ENCODE data around the gene GPHN.
"Not testable (repeated sequence)": the region's sequence is repeated elsewhere in the genome, so short reads cannot be mapped to it uniquely, and the experiment has no call there.

GPHN gene

DNA sequence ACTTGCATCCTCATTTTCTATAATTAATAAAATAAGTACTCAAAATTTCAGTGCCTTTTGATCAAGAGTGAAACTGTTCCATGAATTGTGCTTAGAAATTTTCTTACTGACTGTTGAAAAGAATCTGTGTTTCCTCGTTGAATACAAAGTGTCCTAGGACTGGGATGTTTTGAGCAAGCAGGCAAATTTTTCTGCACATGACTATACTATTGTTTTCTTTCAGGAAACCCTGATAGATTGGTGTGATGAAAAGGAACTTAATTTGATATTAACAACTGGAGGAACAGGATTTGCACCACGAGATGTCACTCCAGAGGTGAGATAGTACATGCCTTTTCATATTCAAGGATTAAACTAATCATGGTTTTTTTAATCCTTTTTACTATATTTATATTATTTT is 316.3 kb downstream of the GPHN start:
- TF ChIP-seq, protein P1, sequence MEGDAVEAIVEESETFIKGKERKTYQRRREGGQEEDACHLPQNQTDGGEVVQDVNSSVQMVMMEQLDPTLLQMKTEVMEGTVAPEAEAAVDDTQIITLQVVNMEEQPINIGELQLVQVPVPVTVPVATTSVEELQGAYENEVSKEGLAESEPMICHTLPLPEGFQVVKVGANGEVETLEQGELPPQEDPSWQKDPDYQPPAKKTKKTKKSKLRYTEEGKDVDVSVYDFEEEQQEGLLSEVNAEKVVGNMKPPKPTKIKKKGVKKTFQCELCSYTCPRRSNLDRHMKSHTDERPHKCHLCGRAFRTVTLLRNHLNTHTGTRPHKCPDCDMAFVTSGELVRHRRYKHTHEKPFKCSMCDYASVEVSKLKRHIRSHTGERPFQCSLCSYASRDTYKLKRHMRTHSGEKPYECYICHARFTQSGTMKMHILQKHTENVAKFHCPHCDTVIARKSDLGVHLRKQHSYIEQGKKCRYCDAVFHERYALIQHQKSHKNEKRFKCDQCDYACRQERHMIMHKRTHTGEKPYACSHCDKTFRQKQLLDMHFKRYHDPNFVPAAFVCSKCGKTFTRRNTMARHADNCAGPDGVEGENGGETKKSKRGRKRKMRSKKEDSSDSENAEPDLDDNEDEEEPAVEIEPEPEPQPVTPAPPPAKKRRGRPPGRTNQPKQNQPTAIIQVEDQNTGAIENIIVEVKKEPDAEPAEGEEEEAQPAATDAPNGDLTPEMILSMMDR (IDR thresholded peaks at IDR 0.05), result no peak
- Histone ChIP-seq H3K4me1 (no peaks in the 10 kb centered on the region), H3K27me3 (ENCODE audit: control insufficient read depth, insufficient read depth, low read length) (no peaks in the 10 kb centered on the region), H3K9ac (no peak overlapping the region), H2AFZ (no peak overlapping the region), H3K9me3 (ENCODE audit: control insufficient read depth, low read length) (no peaks in the 10 kb centered on the region), H3K4me3 (ENCODE audit: low read depth, low read length) (no peak overlapping the region), H3K79me2 (no peaks in the 10 kb centered on the region), H3K4me2 (ENCODE audit: low read length) (no peak overlapping the region), H3K27ac (no peak overlapping the region), H3K36me3 (ENCODE audit: control insufficient read depth, insufficient read depth, low read length) (no peaks in the 10 kb centered on the region)

DNA sequence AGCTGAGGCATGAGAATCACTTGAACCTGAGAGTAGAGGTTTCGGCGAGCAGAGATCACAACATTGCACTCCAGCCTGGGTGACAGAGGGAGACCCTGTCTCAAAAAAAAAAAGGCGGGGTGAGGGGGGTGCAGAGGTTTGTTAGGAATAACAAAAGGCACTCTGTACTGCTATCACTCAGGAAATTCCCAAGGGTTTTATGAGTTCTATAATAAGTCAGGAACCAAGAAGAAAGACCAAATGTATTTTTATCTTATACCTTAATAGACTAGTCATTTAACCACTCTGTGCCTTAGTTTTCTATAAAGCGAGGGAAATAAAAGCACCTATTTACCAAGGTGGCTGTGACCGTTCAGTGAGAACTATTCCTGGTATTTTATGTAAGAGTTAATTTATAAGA is 319.2 kb downstream of the GPHN start:
- Histone ChIP-seq H3K27me3 (ENCODE audit: control insufficient read depth, insufficient read depth, low read length) (no peaks in the 10 kb centered on the region), H3K79me2 (no peaks in the 10 kb centered on the region), H3K27ac (no peak overlapping the region), H3K4me1 (no peaks in the 10 kb centered on the region), H3K4me2 (ENCODE audit: low read length) (no peak overlapping the region), H3K9me3 (ENCODE audit: control insufficient read depth, low read length) (no peaks in the 10 kb centered on the region), H2AFZ (no peak overlapping the region), H3K9ac (no peak overlapping the region), H3K4me3 (ENCODE audit: low read depth, low read length) (no peak overlapping the region), H3K36me3 (ENCODE audit: control insufficient read depth, insufficient read depth, low read length) (no peaks in the 10 kb centered on the region)
- TF ChIP-seq, protein P1 (IDR thresholded peaks at IDR 0.05), result no peak

DNA sequence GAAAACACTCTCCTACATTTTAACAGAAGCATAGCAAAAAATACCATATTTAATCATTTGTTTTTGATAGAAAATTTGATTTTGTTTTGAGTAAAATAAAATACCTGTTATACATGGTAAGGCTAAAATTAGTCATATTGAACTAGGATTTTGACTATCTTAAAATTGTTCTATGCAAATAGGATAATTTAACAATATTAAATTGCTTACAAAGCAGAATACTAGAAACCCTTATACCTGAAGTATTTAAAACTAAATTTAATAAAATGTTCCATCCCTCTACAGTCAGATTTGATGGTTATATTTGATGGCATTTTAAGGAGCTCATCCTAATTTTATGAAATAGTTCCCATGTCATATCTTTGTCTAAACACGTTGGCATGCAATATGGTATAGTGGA is 323.2 kb downstream of the GPHN start:
- Histone ChIP-seq H3K4me2 (ENCODE audit: low read length) (no peak overlapping the region), H3K4me3 (ENCODE audit: low read depth, low read length) (no peak overlapping the region), H3K4me1 (no peaks in the 10 kb centered on the region), H3K27ac (no peak overlapping the region), H2AFZ (no peak overlapping the region), H3K79me2 (no peaks in the 10 kb centered on the region), H3K9ac (no peak overlapping the region), H3K9me3 (ENCODE audit: control insufficient read depth, low read length) (no peaks in the 10 kb centered on the region), H3K27me3 (ENCODE audit: control insufficient read depth, insufficient read depth, low read length) (no peaks in the 10 kb centered on the region), H3K36me3 (ENCODE audit: control insufficient read depth, insufficient read depth, low read length) (no peaks in the 10 kb centered on the region)
- TF ChIP-seq, protein P1 (IDR thresholded peaks at IDR 0.05), result no peak

DNA sequence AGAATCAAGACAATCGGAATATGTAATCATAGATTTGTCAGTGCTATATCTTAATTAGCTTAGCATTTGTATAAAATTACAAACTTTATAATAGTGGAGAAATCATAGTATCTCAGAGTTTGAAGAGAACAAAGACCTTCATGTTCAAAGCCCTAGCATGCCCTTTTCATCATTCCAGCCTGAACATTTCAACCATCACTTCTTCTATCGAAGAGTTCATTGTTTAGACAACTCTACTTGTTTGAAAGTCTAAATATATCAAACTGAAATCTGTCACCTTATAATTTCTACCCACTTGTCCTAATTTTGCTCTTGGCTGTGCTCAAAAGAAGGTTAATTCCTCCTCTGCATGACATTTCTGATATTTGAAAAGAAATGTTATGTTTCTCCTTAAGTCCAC is 325.9 kb downstream of the GPHN start:
- Histone ChIP-seq H3K27me3 (ENCODE audit: control insufficient read depth, insufficient read depth, low read length) (no peaks in the 10 kb centered on the region), H3K27ac (no peak overlapping the region), H3K36me3 (ENCODE audit: control insufficient read depth, insufficient read depth, low read length) (no peaks in the 10 kb centered on the region)

DNA sequence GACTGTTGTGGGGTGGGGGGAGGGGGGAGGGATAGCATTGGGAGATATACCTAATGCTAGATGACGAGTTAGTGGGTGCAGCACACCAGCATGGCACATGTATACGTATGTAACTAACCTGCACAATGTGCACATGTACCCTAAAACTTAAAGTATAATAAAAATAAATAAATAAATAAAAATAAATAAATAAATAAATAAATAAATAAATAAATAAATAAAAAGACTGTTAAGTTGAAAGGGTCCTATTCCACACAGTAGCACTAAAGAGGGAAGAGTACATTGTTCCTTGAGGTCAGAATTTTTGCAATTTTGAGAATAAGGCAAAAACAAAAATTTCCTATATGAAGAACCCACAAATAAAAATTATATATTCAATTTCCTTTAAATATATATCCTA is 329.5 kb downstream of the GPHN start:
- not testable (repeated sequence) for H3K27me3 ChIP-seq (ENCODE audit: control insufficient read depth, insufficient read depth, low read length); H3K9ac ChIP-seq; H3K36me3 ChIP-seq (ENCODE audit: control insufficient read depth, insufficient read depth, low read length); H2AFZ ChIP-seq; H3K4me3 ChIP-seq (ENCODE audit: low read depth, low read length); H3K4me1 ChIP-seq; H3K79me2 ChIP-seq; H3K4me2 ChIP-seq (ENCODE audit: low read length); H3K27ac ChIP-seq; H3K9me3 ChIP-seq (ENCODE audit: control insufficient read depth, low read length)

More for the DNA sequence above, 325.9 kb downstream of the GPHN start:
- no peaks in the 10 kb centered on the region for H3K9me3 ChIP-seq (ENCODE audit: control insufficient read depth, low read length)
- no peak overlapping the region for H2AFZ ChIP-seq
- no peak overlapping the region for H3K4me3 ChIP-seq (ENCODE audit: low read depth, low read length)
- no peaks in the 10 kb centered on the region for H3K4me1 ChIP-seq
- H3K4me2 ChIP-seq (ENCODE audit: low read length), result no peak overlapping the region
- TF ChIP-seq, protein P1 (IDR thresholded peaks at IDR 0.05), result no peak
- no peaks in the 10 kb centered on the region for H3K79me2 ChIP-seq
- H3K9ac ChIP-seq, result no peak overlapping the region
